IMR-90 (cell line): Measurements from ENCODE around the gene CIB2. TPM values are rescaled to one million over a fixed set of nuclear protein-coding genes. Genes with fewer than 3 reads are reported as not detected.

ENCODE experiments used
- ATAC-seq: fragments of 200-7000 bp; cut with Tn5 transposase; 2 replicates; pipeline ENCODE4 v1.9.1; 2020; ENCODE audit warnings: low read depth, mild to moderate bottlenecking, moderate library complexity
- BruUV-seq: library from RNA; stranded (reverse); fragments of 400-500 nt; replicated peaks from 2 replicates; lab custom pipeline; 2021; lab: Mats Ljungman, UMichigan
- CTCF ChIA-PET: fragments of 300-600 bp; formaldehyde crosslinking; extraction: SDS; loops from one replicate; lab custom pipeline; 2021; ENCODE audit warnings: antibody characterized with exemption; lab: Yijun Ruan, JAX
- POLR2A ChIA-PET: fragments of 300-600 bp; sonication (Branson Sonifier 250); formaldehyde crosslinking; loops from one replicate; lab custom pipeline; 2022; ENCODE audit warnings: antibody characterized with exemption; ENCODE audit not compliant: unreplicated experiment; lab: Charles Lee
- DNase-seq: peaks from one replicate; pipeline ENCODE4 v3.0.0; 2013
- H2AFZ ChIP-seq: replicated peaks from 2 replicates; pipeline ENCODE3; 2013; ENCODE audit warnings: low read length, mild to moderate bottlenecking; ENCODE audit not compliant: poor library complexity
- H2AK5ac ChIP-seq: 2 replicates; pipeline ENCODE4 v1.6.1; 2013; ENCODE audit warnings: low read depth, low read length, inconsistent platforms
- H2AK9ac ChIP-seq: replicated peaks from 2 replicates; pipeline ENCODE3; 2013; ENCODE audit warnings: mild to moderate bottlenecking, low read depth, low read length, moderate library complexity; ENCODE audit not compliant: poor library complexity
- H2BK120ac ChIP-seq: 2 replicates; pipeline ENCODE4 v1.6.1; 2013; ENCODE audit warnings: low read depth, low read length, inconsistent platforms
- H2BK15ac ChIP-seq: 3 replicates; pipeline ENCODE4 v1.6.1; 2013; ENCODE audit warnings: low read depth, low read length, inconsistent platforms
- H2BK20ac ChIP-seq: 2 replicates; pipeline ENCODE4 v1.6.1; 2013; ENCODE audit warnings: low read depth, mild to moderate bottlenecking, inconsistent platforms, low read length, moderate library complexity
- H2BK5ac ChIP-seq: 2 replicates; pipeline ENCODE4 v1.6.1; 2013; ENCODE audit warnings: mild to moderate bottlenecking, low read depth, low read length, inconsistent platforms; ENCODE audit not compliant: poor library complexity, severe bottlenecking
- H3K14ac ChIP-seq: replicated peaks from 2 replicates; pipeline ENCODE4 v1.6.1; 2013; ENCODE audit warnings: low read depth, low read length, inconsistent platforms
- H3K18ac ChIP-seq: 2 replicates; pipeline ENCODE4 v1.6.1; 2013; ENCODE audit warnings: low read depth, low read length, control low read depth
- H3K23ac ChIP-seq: 2 replicates; pipeline ENCODE4 v1.6.1; 2013; ENCODE audit warnings: low read depth, low read length, inconsistent platforms
- H3K27ac ChIP-seq: 2 replicates; pipeline ENCODE4 v1.5.1; 2013; ENCODE audit warnings: mild to moderate bottlenecking, control low read depth, low read length; ENCODE audit not compliant: insufficient read depth
- H3K27me3 ChIP-seq: 2 replicates; pipeline ENCODE4 v1.6.1; 2013; ENCODE audit warnings: low read length; ENCODE audit not compliant: control insufficient read depth, insufficient read depth
- H3K36me3 ChIP-seq: 2 replicates; pipeline ENCODE4 v1.6.1; 2013; ENCODE audit warnings: low read length, mixed read lengths; ENCODE audit not compliant: control insufficient read depth, insufficient read depth
- H3K4ac ChIP-seq: 2 replicates; pipeline ENCODE4 v1.6.1; 2013; ENCODE audit warnings: low read depth, low read length, inconsistent platforms
- H3K4me1 ChIP-seq: 2 replicates; pipeline ENCODE4 v1.6.1; 2013; ENCODE audit warnings: low read length, mixed read lengths; ENCODE audit not compliant: control insufficient read depth, insufficient read depth
- H3K4me2 ChIP-seq: 2 replicates; pipeline ENCODE4 v1.6.1; 2013; ENCODE audit warnings: low read depth, mild to moderate bottlenecking, control low read depth, low read length, moderate library complexity
- H3K4me3 ChIP-seq: 2 replicates; pipeline ENCODE4 v1.5.1; 2013; ENCODE audit warnings: low read depth, mild to moderate bottlenecking, control low read depth, low read length, moderate library complexity; ENCODE audit not compliant: insufficient read depth
- H3K56ac ChIP-seq: 2 replicates; pipeline ENCODE4 v1.6.1; 2013; ENCODE audit warnings: low read length, inconsistent platforms; ENCODE audit not compliant: insufficient read depth; ENCODE audit errors: extremely low read depth
- H3K79me1 ChIP-seq, 2 experiments: 2 replicates each; pipeline ENCODE4 v1.6.1; 2013; ENCODE audit warnings: low read length in 2 of 2, inconsistent platforms in 1 of 2, low read depth in 1 of 2
- H3K9ac ChIP-seq: 2 replicates; pipeline ENCODE4 v1.6.1; 2013; ENCODE audit warnings: low read depth, low read length, control low read depth
- H3K9me1 ChIP-seq: 2 replicates; pipeline ENCODE4 v1.6.1; 2013; ENCODE audit warnings: low read length, inconsistent platforms; ENCODE audit not compliant: insufficient read depth
- H3K9me3 ChIP-seq: 2 replicates; pipeline ENCODE4 v1.6.1; 2013; ENCODE audit warnings: low read length; ENCODE audit not compliant: control insufficient read depth, insufficient read depth
- H4K20me1 ChIP-seq: 2 replicates; pipeline ENCODE4 v1.6.1; 2013; ENCODE audit warnings: low read length, inconsistent platforms; ENCODE audit not compliant: insufficient read depth
- H4K5ac ChIP-seq: 2 replicates; pipeline ENCODE4 v1.6.1; 2013; ENCODE audit warnings: mild to moderate bottlenecking, low read depth, low read length, control low read depth
- H4K8ac ChIP-seq, 2 experiments: 2 replicates each; pipeline ENCODE4 v1.6.1; 2013; ENCODE audit warnings: low read depth in 2 of 2, low read length in 2 of 2, control low read depth in 1 of 2, inconsistent platforms in 1 of 2
- H4K91ac ChIP-seq: 2 replicates; pipeline ENCODE4 v1.6.1; 2013; ENCODE audit warnings: low read depth, low read length, inconsistent platforms; ENCODE audit not compliant: insufficient read depth
- MAZ ChIP-seq: IDR thresholded peaks from 2 replicates; pipeline ENCODE4 v1.6.1; 2012; ENCODE audit warnings: low read depth, mild to moderate bottlenecking, low read length, improper control_type of control experiment, moderate library complexity, borderline replicate concordance
- MXI1 ChIP-seq: IDR thresholded peaks from 2 replicates; pipeline ENCODE4 v1.6.1; 2012; ENCODE audit warnings: low read depth, mild to moderate bottlenecking, low read length, moderate library complexity, borderline replicate concordance
- WGBS, 2 experiments: methylation state at CpG; one replicate each; pipeline versions ENCODE4 v1.1.5 to v1.1.7; 2013; ENCODE audit warnings: missing lambda C conversion rate in 2 of 2; ENCODE audit not compliant: insufficient read length in 1 of 2; ENCODE audit errors: extremely low coverage in 2 of 2; 5-methylcytosine and 5-hydroxymethylcytosine counted together
- dilution Hi-C: fragments of 300-500 bp; cut with HindIII; formaldehyde crosslinking; loops from one replicate; pipeline ENCODE4 v1.14.3; 2018; ENCODE audit warnings: low sequenced_read_pairs; ENCODE audit not compliant: unreplicated experiment
- in situ Hi-C: fragments of 300-500 bp; cut with MboI; formaldehyde crosslinking; loops from 3 replicates; pipeline ENCODE4 v1.14.3; 2019; ENCODE audit warnings: low sequenced_read_pairs, inconsistent platforms, mixed read lengths
- intact Hi-C: fragments of 100-400 bp; cut with micrococcal nuclease; formaldehyde crosslinking; loops from 2 replicates; pipeline ENCODE4 v1.10.0; 2022
- polyA plus RNA-seq, 3 experiments: library from polyadenylated mRNA; depleted of rRNA; stranded (reverse); fragments of >200 nt; gene quantifications; 2 replicates each; pipeline ENCODE4 v1.2.3, GENCODE V29; 2012; ENCODE audit warnings: low replicate concordance in 1 of 3
- total RNA-seq: library from RNA; depleted of rRNA; stranded (reverse); fragments of >200 nt; gene quantifications from 2 replicates; pipeline ENCODE4 v1.2.3, GENCODE V29; 2012

CIB2 gene
- total and polyA plus RNA-seq, 2 of the 4 experiments (the other 2 are of a cell fraction) = 2.2 to 2.4 TPM

- intact Hi-C loops (no loop called here), dilution Hi-C loops (no loop called here), in situ Hi-C loops (no loop called here)
- no peaks in the 10 kb centered on the region for H3K9me3 ChIP-seq
- ATAC-seq = no peak
- no peaks in the 10 kb centered on the region for H3K79me1 ChIP-seq
- TF ChIP-seq MXI1 (no peak), MAZ (no peak)
- H2BK120ac ChIP-seq = no peak overlapping the region
- H3K27ac ChIP-seq = no peak overlapping the region
- no peak for DNase-seq
- WGBS, 2 experiments = 100% methylated on average over 1 of the region's 5 CpGs; no CpG with 5 or more reads in 1 of the 2 experiments
- H4K8ac ChIP-seq = no peak overlapping the region
- H3K27me3 ChIP-seq = no peaks in the 10 kb centered on the region; the same call in 1 of the 2 replicates
- H2BK5ac ChIP-seq = no peak overlapping the region
- H4K91ac ChIP-seq = no peak overlapping the region
- H3K23ac ChIP-seq = no peak overlapping the region
- BruUV-seq = no TSS peak
- CTCF ChIA-PET = interaction anchor here (1.4 kb wide), 1 partner anchor 9 kb away, joined by 3 read pairs; the partner anchor contains the start of gene CIB2
- POLR2A ChIA-PET = no interaction called here
- H3K4me3 ChIP-seq = no peak overlapping the region
- no peak overlapping the region for H3K4ac ChIP-seq
- H2AK9ac ChIP-seq = no peak overlapping the region
- H3K56ac ChIP-seq = no peak overlapping the region
- no peak overlapping the region for H2BK20ac ChIP-seq
- H2AFZ ChIP-seq = no peak overlapping the region
- no peak overlapping the region for H4K5ac ChIP-seq
- H3K14ac ChIP-seq = no peak overlapping the region
- no peak overlapping the region for H2BK15ac ChIP-seq
- no peaks in the 10 kb centered on the region; the same call in 1 of the 2 replicates for H3K9me1 ChIP-seq
- no peak overlapping the region for H2AK5ac ChIP-seq
- no peaks in the 10 kb centered on the region for H4K20me1 ChIP-seq
- H3K9ac ChIP-seq = no peak overlapping the region
- no peak overlapping the region for H3K4me2 ChIP-seq
- no peaks in the 10 kb centered on the region for H3K36me3 ChIP-seq
- H3K18ac ChIP-seq = no peak overlapping the region
- no peaks in the 10 kb centered on the region for H3K4me1 ChIP-seq
Observed at GRCh38 chr15:78139578-78139977, 8.3 kb upstream of the CIB2 start.
